HepG2 (cell line): ENCODE results near the gene DPY19L3.
"Not testable (repeated sequence)": the region's sequence is repeated elsewhere in the genome, so short reads cannot be mapped to it uniquely, and the experiment has no call there.

Experiments used
- ARID2 ChIP-seq: sonication (generic); formaldehyde crosslinking; IDR thresholded peaks from 2 replicates; pipeline ENCODE4 v1.8.1; 2022; ENCODE audit warnings: mild to moderate bottlenecking, missing genetic modification reagents, borderline replicate concordance
- FIP1L1 ChIP-seq: fragments of 200-400 bp; formaldehyde crosslinking; IDR thresholded peaks from 2 replicates; pipeline ENCODE4 v1.6.1; 2018; ENCODE audit warnings: low read depth, mild to moderate bottlenecking, low read length, moderate library complexity, borderline replicate concordance; ENCODE audit not compliant: insufficient read depth
- FLYWCH1 ChIP-seq: sonication (generic); formaldehyde crosslinking; IDR thresholded peaks from 2 replicates; pipeline ENCODE4 v1.8.1; 2023; ENCODE audit warnings: mild to moderate bottlenecking, missing genetic modification reagents
- FOXA3 ChIP-seq: IDR thresholded peaks from 2 replicates; pipeline ENCODE4 v1.6.1; 2016; ENCODE audit warnings: missing genetic modification reagents, missing compliant biosample characterization
- KDM1A ChIP-seq: IDR thresholded peaks from 2 replicates; pipeline ENCODE4 v1.6.1; 2016; ENCODE audit warnings: missing compliant biosample characterization
- NCOA5 ChIP-seq: sonication (generic); formaldehyde crosslinking; IDR thresholded peaks from 2 replicates; pipeline ENCODE4 v1.4.0; 2020; ENCODE audit warnings: missing genetic modification reagents
- NFIC ChIP-seq: IDR thresholded peaks from 2 replicates; pipeline ENCODE4 v1.6.1; 2012; ENCODE audit warnings: mild to moderate bottlenecking, low read length, inconsistent platforms
- PATZ1 ChIP-seq: sonication (generic); formaldehyde crosslinking; IDR thresholded peaks from 2 replicates; pipeline ENCODE4 v1.4.0; 2020; ENCODE audit warnings: missing genetic modification reagents
- POLR2AphosphoS5 ChIP-seq: IDR thresholded peaks from 2 replicates; pipeline ENCODE4 v1.6.1; 2012; ENCODE audit warnings: low read depth, low read length
- SETDB1 ChIP-seq: sonication (generic); formaldehyde crosslinking; IDR thresholded peaks from 2 replicates; pipeline ENCODE4 v1.5.1; 2020; ENCODE audit warnings: missing genetic modification reagents, mild to moderate bottlenecking, borderline replicate concordance
- SUZ12 ChIP-seq: fragments of 150-350 bp; IDR thresholded peaks from 2 replicates; pipeline ENCODE4 v1.6.1; 2014; ENCODE audit warnings: low read depth, low read length
- ZNF607 ChIP-seq: sonication (generic); formaldehyde crosslinking; IDR thresholded peaks from 2 replicates; pipeline ENCODE4 v1.5.1; 2020; ENCODE audit warnings: missing genetic modification reagents, mild to moderate bottlenecking, borderline replicate concordance
- TF ChIP-seq, protein P1 (sequence below): sonication (generic); formaldehyde crosslinking; IDR thresholded peaks from 2 replicates; pipeline ENCODE4 v1.5.0; 2020; ENCODE audit warnings: missing genetic modification reagents, mild to moderate bottlenecking, borderline replicate concordance
- TF ChIP-seq, protein P2 (sequence below): sonication (generic); formaldehyde crosslinking; IDR thresholded peaks from 2 replicates; pipeline ENCODE4 v1.5.0; 2020; ENCODE audit warnings: mild to moderate bottlenecking, missing genetic modification reagents, moderate library complexity

DNA sequence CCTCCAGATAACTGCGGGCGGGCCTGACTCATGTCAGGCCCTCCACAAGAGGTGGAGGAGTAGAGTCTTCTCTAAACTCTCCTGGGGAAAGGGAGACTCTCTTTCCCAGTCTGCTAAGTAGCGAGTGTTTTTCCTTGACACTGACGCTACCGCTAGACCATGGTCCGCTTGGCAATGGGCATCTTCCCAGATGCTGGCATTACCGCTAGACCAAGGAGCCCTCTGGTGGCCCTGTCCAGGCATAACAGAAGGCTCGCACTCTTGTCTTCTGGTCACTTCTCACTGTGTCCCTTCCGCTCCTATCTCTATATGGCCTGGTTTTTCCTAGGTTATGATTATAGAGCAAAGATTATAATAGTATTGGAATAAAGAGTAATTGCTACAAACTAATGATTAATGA is 28.5 kb upstream of the DPY19L3 start:
- not testable (repeated sequence) for TF ChIP-seq NFIC; FIP1L1; FOXA3 (CRISPR knock-in tag); SETDB1 (CRISPR knock-in tag); POLR2AphosphoS5; NCOA5 (CRISPR knock-in tag); ARID2 (CRISPR knock-in tag); PATZ1 (CRISPR knock-in tag); ZNF607 (CRISPR knock-in tag); SUZ12; FLYWCH1 (CRISPR knock-in tag); KDM1A (CRISPR knock-in tag)
- TF ChIP-seq, protein P1, sequence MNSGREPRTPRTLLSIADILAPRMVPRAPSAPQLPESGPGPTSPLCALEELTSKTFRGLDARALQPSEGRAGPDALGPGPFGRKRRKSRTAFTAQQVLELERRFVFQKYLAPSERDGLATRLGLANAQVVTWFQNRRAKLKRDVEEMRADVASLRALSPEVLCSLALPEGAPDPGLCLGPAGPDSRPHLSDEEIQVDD (CRISPR knock-in tag): not testable (repeated sequence)
- TF ChIP-seq, protein P2, sequence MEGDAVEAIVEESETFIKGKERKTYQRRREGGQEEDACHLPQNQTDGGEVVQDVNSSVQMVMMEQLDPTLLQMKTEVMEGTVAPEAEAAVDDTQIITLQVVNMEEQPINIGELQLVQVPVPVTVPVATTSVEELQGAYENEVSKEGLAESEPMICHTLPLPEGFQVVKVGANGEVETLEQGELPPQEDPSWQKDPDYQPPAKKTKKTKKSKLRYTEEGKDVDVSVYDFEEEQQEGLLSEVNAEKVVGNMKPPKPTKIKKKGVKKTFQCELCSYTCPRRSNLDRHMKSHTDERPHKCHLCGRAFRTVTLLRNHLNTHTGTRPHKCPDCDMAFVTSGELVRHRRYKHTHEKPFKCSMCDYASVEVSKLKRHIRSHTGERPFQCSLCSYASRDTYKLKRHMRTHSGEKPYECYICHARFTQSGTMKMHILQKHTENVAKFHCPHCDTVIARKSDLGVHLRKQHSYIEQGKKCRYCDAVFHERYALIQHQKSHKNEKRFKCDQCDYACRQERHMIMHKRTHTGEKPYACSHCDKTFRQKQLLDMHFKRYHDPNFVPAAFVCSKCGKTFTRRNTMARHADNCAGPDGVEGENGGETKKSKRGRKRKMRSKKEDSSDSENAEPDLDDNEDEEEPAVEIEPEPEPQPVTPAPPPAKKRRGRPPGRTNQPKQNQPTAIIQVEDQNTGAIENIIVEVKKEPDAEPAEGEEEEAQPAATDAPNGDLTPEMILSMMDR (CRISPR knock-in tag): peak; percentile 72
